GM21360 (cell line): ENCODE measurements around the gene EEFSEC.

Experiments
- ATAC-seq: cut with Tn5 transposase; IDR thresholded peaks from one replicate; pipeline ENCODE4 v1.9.1; 2021; ENCODE audit warnings: mild to moderate bottlenecking, moderate library complexity; ENCODE audit not compliant: unreplicated experiment

EEFSEC gene

DNA sequence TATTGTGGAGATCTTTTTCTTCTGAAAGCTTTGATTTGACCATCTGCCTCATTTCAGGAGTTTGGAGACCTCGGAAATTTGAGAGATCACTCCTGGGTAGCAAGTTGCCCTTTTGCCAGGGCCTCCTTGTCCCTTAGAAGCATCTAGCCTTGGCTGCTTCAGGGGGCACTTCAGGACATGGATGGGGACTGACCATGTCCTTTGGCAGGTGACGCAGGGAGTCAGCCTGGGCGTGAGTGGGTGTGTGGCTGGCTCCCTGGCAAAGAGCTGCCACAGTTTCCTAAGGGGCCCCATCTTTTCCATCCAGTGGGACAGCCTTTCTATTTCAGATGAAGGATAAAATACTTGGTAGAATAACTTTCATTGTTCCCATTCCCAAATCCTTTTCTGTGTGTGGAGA, 27.6 kb downstream of the EEFSEC start:
- ATAC-seq: no peak

DNA sequence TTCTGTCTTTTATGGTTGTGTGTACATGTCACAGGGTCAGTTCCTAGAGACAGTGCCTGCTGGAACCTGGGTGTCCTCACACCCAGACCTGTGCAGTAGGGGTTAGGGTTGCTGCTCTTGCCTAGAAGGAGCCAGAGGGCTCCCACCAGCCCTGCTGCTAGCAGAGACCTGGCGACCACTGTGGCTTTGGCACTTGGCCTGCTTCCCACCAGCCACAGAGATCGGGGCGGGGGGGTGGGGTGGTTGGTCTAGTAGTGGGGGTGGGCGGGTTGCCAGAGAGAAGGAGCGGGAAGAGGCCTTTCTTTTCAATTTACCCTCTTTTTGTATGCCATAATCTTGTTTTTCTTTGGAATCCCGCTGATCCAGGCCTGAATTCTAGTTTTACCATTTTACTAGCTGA, 29.4 kb downstream of the EEFSEC start:
- ATAC-seq: no peak

DNA sequence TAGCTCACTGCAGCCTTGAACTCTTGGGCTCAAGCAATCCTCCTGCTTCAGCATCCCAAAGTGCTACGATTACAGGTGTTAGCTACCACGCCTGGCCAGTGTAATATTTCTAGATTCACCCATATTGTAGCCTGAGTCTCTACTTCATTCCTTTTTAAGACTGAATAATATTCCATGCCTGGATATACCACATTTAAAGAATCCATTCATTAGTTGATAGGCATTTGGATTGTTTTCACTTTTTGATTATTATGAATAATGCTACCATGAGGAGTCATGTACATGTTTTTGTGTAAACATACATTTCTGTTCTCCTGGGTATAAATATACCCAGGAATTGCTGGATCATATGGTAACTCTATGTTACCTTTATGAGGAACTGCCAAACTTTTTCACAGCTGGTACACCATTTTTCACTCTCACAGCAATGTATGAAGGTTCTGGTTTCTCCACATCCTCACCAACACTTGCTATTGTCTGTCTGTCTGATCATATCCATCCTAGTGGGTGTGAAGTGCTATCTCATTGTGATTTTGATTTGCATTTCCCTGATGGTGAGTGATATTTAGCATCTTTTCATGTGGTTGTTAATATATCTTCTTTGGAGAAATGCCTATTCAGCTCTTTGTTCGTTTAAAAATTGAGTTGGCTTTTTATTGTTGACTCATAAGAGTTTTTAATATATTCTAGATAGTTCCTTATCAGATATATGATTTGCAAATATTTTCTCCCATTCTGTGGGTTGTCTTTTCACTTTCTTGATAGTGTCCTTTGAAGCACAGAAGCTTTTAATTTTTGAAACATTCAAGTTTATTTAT, 32.6 kb downstream of the EEFSEC start:
- no peak for ATAC-seq

DNA sequence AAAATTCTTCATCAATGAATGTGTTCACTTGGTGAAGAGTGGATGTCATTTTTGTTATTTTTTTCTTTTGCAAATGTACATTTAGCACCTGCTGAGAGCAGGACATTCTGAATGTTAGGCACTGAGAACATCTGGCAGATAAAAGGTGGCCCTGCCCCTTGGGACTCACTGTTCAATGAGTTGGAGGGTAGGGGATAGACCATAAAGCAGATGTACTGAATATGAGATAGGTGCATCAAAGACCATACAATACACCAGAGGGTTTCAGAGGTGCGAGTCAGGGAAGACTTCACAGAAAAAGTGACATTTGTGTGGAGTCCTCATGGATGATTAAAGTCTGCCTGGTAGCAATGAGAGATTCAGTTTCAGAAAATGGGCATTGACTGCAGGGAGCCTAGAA, 34.2 kb downstream of the EEFSEC start:
- ATAC-seq: no peak

DNA sequence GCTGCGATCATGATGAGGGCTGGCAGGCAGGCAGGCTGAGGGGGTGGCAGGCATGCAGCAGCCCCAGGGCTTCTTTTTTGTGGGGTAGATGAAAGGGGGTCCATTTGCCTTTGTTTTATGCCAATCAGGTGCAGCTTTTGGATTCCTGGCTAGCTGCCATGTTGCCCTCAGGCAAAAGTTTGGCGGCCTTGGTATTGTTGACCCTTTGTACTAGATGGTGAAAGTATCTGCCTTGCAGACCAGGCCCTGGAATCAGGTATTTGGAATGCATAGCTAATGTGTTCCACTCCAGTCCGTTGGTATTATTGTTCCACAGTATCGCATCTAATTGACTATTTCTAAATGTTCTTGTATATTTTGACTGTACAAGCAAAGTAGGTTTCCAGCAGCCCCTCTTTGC, 35.0 kb downstream of the EEFSEC start:
- ATAC-seq: no peak

DNA sequence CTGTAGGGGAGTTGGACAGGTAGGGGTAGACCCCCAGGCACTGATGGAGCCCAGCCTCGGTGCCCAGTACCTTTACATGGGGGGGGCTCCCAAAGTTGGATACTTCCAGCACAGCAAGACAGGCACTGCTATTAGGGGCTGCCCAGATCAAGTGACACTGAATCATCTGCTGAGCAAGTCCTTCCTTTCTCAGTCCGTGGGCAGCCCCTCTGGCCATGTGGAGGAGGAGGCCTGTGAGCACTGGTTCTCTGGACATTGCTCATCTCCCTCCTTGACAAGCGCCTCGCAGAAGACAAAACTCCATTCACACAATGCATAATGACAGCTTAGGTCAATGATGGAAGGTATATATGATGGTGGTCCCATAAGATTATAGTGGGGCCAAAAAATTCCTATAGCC, 35.7 kb downstream of the EEFSEC start:
- no peak for ATAC-seq

DNA sequence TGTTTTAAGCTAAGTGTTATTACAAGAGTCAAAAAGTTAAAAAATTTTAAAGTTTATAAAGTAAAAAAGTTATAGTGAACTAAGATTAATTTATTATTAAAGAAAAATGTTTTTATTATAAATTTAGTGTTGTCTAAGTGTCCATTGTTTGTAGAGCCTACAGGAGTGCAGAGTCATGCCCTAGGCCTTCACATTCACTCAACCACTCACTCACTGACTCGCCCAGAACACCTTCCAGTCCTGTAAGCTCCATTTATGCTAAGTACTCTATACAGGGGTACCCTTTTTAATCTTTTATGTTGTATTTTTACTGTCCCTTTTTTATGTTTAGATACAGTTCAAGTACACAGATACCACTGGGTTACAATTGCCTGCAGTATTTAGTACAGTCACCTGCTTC, 37.2 kb downstream of the EEFSEC start:
- ATAC-seq: no peak

DNA sequence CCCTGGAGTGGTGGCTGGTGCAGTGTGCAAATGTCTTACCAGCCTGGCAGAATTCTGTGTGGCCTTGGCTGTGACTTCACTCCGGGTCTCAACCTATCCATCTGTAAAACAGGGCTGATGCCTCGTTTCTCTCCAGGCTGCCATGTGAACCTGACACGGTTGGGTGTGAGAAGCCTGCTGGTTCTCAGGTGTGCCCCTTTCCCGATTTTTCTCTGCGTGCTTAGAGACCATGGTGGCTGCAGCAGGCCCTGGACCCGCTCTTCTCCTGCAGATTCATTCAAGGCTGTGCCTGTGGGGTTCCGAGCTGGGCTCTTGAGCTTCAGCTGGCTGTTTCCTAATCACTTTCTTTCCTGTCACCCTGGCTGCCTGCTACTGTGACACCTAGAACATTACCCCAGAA, 38.9 kb downstream of the EEFSEC start:
- ATAC-seq: no peak

DNA sequence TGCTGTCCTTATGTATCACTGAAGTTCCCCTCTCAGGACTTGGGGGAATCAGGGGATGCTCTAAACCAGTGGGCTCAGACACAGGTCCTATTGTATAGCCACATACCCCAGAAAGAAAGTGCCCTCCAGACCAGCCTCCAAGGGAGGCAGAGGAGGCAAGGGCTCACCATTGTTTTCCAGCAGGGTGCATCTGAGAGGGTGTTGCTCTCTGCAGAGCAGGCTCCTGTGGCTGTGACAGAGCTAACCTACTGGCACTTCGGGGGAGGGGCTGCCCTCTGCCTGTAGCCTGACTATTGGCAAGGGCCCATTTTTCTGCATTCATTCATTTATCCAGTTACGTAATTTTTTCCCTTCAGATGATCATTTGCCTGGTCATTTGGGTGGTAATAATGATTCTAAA, 39.9 kb downstream of the EEFSEC start:
- ATAC-seq: no peak

DNA sequence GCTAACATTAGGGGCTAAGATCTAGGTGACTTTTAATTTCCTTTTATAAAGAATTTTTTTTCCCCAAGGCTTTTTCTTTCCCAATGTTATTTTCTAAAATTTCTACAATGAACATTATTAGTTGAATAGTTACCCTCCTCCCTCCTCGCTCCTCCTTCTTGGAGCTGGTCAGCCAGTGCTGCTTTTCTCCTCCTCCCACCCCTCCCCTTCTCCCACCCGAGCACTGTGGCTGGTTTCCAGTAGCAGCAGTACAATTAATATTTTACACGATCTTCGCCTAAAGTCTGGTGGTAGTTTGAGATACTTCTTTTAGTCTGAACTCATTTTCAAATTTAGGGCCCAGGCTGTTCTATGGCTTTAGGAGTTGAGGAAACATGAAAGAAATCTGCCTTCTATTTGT, 41.6 kb downstream of the EEFSEC start:
- no peak for ATAC-seq

DNA sequence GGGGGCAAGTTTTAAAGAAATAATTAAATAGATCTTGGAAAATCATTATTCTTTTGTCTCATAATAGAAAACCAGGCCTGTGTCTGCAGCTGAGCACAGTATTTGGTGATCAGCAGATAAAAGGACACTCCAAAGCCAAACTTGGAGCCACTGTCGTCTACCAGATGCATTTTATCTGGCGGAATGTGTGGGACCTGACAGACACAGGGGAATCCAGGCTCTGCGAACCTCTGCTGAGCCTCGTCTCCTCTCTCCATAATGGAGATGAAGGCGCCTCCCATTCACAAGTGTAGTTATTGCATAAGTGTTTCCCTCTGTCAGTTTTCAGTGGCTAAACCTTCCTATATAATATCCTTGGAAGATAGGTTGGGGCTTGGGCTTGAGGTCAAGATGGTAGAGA, 42.1 kb downstream of the EEFSEC start:
- no peak for ATAC-seq

DNA sequence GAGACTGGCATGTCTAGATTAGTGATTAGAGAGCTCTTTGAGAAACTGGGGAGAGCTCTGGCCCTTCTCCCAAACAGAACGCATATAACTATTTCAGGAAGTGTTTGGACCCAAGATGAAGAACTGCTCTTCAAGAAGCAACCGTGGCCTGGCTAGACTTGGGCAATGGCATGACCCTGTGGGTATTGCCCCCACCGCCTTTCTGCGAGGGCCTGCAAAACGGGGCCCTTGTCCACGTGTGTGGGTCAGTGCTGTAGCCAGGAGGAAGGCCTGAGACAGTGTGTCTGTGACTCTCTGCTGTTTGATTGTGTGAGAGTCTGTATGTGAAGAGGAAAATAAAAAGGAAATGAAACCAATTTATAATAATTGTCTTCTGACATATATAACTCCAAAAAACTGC, 42.5 kb downstream of the EEFSEC start:
- no peak for ATAC-seq

DNA sequence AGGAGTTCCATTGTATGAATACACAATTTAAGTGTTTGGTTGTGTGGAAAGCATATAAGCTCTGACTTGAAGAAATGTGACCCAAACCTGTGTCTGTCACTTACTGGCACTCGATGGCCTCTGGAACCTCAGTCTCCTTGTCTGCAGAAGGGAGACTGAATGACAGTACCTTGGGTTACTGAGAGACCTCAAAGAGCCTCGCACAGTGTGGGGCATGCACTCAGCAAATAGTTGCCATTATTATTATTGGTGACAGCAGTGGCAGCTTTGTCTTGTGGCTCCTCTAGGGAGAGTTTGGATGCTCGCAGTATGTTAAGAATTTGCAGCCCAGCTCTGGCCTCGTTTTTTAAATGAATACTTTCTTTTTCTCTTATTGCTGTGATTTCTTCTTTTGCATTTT, 43.4 kb downstream of the EEFSEC start:
- ATAC-seq: no peak

DNA sequence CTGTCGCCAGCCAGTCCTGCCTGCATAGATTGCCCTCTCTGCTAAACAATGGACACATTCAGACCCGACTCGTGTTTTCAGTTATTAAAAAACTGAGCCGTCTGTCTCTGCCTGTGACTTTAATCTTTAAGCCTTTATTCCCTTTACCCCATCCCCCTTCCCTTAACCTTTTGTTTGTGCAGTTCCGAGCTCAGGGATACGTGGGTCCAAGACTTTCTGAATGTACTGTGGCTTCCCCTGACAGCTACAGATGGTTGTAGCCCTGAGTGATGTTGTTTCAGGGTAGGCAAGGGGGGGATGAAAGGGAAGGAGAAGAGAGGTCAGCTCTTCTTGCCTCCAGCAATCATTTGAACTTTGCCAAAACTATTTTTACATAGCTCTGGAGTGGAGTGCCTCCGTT, 44.6 kb downstream of the EEFSEC start:
- ATAC-seq: no peak

DNA sequence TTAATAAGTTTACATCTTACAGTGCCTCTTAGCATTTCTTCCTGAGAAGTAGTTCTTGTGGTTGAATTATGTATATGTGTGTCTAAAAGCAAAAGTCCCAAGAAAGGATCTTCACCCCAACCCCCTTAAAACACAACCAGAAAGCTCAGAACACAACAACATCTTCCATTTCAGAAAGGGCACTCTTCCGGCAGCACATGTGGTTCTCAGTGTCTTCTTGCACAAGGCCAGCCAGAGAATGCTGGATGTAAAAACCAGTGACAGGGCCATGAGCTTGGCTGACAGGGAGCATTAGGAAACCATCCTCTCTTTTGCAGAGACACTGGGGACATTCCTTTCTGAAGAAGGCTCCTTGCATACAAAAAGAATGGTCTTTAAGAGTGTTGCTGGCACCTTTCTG, 45.0 kb downstream of the EEFSEC start:
- no peak for ATAC-seq

DNA sequence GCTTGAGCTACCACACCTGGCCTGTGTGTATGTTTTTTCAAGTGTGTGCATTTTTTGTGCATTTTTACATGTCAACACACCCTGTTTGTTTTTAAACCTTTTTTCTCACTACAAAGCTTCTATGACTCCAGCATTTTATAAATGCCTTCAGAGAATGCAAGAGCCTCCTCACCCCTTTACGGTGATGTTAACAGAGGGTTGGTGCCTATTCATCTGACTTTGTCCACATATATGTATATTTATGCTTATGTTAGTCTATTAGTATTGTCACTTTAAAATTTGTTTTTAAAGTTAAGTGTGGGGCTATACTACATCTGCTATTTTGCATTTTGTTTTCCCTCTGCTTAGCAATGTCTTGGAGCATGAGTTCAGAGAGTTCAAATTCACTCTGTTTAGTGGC, 45.8 kb downstream of the EEFSEC start:
- ATAC-seq: no peak

DNA sequence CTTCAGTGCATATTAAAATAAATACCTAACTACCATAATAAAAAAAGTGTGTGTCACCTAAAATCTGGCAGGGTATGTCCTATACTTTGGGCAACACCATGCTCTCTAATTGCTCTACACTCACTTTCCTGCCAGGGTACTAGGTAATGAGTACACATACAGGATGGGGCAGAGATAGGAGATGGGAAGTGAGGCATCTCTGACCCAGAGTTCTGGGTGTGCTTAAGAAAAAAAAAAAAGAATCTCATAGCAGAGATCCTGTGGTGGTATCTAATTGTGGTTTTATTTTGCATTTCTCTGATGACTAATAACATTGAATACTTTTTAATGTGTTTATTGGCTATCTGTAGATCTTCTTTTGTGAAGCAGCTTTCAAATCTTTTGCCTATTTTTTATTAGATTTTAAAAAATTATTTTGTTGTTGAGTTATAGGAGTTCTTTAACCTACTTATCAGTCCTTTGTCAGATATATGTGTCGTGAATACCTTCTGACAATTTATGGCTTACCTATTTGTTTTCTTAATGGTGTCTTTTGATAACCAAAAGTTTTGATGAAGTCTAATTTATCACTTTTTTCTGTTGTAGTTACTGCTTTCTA, 48.0 kb downstream of the EEFSEC start:
- no peak for ATAC-seq

DNA sequence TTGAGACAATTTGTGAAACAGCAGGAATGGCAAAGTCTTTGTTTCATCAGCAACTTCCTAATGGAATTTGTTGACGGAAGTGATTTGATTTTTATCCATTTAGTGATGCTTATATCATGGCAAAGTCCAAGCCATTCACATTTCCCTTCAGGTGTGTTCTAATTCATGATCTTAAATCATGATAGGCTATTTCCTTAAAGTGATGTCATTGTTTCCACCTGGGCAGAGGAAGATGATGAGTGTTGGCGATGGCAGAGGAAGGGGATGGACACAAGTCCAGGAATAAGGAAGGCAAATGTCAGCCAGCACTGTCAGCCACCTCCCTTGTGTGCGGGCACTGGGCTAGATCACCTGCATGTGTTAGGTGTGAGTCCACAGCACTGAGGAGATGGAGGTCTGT, 49.9 kb downstream of the EEFSEC start:
- no peak for ATAC-seq

DNA sequence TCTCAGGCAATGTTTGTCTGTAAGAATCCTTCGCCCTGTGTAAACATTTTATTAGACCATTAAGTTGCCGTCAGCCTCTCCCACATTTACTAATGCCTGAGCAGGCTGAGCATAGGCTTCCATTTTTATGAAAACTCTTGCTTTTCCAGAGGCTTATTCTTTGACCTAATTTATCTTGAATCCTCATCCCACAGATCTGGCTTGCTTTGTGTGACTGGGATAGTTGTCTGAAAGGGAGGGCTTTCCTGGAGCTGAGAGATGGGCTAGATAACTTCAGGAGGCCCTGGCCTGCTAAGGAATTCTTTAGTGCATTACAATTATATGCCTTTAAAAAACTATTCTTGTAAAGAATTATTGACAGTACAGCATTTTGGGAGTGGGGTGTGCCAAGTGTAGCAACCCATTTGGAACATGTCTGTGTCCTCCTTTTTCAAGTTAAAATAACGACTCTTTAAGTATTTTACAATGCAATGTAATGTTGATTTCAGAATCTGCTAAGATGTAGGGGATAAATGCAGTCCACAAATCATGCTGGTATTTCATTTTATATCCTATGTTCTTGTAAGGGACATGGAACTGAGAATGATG, 52.4 kb downstream of the EEFSEC start:
- ATAC-seq: no peak

DNA sequence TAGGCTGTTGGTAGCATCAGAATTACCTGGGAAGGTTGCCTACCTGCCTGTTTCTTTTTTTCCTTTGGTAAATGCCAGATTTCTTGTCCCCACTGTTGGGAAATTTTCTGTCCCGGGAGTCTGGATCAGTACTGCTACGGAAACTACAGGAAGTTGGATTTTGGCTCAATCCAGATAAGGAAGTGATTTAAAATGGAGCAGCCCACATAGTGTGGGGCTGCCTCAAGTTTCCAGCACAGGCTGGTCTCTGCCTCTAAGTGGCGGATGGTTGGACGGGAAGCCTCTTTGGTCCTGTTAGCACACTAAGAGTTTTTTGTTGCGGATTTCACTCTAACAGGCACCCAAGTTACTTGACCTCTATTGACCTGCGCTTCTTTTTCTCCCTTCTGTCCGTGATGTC, 54.7 kb downstream of the EEFSEC start:
- ATAC-seq: no peak

DNA sequence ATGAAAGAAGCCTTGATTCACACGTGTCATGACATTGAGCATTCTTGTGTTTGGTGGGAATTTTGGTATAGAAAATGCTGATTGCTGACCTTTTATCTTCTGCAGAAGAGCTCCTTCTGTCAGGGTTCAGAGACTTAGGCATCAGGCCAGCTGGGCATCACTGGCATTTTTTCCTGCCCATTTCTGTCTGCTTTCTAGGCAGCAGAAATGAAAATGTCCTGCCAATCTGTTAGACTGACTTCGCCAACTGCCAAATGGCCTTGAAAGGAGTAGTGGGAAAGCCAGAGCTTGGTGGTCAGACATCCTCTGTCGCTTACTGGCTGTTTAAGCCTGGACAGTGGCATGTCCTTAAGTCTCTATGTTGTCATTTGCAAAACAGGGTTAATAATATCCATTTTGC, 57.4 kb downstream of the EEFSEC start:
- ATAC-seq: no peak

DNA sequence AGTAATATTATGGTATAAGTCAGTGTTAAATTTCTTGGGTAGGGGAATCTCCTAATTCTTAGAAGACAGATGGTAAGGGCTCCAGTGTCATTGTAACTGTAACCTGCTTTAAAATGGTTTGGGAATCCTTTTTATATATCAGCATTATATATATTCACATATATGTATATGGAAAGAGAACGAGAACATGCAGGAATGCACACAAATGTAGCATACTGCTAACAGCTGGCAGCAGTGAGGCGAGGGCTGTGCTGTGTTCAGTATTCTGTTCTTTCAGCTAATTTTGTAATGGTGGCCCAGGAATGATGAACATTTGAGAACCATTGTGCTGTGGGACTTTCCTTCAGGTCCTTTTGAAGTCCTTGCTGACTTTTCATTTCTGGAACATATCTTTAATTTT, 60.8 kb downstream of the EEFSEC start:
- ATAC-seq: no peak

DNA sequence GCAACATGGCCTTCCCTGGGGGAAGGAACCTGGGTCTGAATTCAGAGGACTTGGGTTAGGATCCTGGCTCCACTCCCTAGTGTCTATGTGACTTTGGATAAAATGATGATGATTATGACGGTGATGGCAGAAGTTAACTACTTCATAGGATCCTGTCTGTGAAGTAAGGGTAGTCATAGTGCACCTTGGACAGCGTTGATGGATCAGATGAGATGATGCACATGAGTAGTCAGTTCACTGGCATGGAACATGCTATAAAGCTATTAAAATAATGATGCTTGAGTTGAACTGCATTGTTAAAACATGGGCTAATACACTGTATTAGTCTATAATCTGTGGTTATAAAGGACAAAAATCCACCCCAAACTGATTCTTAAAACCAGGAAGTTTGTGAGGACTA, 62.0 kb downstream of the EEFSEC start:
- ATAC-seq: no peak
